NCI-H2081 treated with DMSO at 0.1 percent for 48 hours (cell line): ENCODE measurements around the gene ANKRD29.
"Not testable (repeated sequence)": the region's sequence is repeated elsewhere in the genome, so short reads cannot be mapped to it uniquely, and the experiment has no call there.

Source experiments
- DNase-seq: peaks from one replicate; lab custom pipeline; 2025; lab: John Stamatoyannopoulos, UW

The ANKRD29 gene

GRCh38 chr18:23645568-23646175 is 17.0 kb downstream of the ANKRD29 start:
- no peak for DNase-seq

- DNase-seq, result no peak
Measured at GRCh38 chr18:23643815-23644490, 18.8 kb downstream of the ANKRD29 start.

GRCh38 chr18:23641937-23642666 is 20.6 kb downstream of the ANKRD29 start:
- no peak for DNase-seq

GRCh38 chr18:23641143-23641720 is 21.5 kb downstream of the ANKRD29 start:
- no peak for DNase-seq

GRCh38 chr18:23640052-23640451 is 22.7 kb downstream of the ANKRD29 start:
- no peak for DNase-seq

GRCh38 chr18:23636433-23636832 is 26.3 kb downstream of the ANKRD29 start:
- DNase-seq, result not testable (repeated sequence)

GRCh38 chr18:23636071-23636399 is 26.7 kb downstream of the ANKRD29 start:
- DNase-seq, result no peak

- DNase-seq, result no peak
Measured at GRCh38 chr18:23635283-23636070, 27.2 kb downstream of the ANKRD29 start.

GRCh38 chr18:23634692-23635091 is 28.0 kb downstream of the ANKRD29 start:
- no peak for DNase-seq

GRCh38 chr18:23632615-23633014 is 30.1 kb downstream of the ANKRD29 start:
- DNase-seq, result no peak

- DNase-seq, result no peak
Measured at GRCh38 chr18:23631746-23632145, 31.0 kb downstream of the ANKRD29 start.

GRCh38 chr18:23631312-23631711 is 31.4 kb downstream of the ANKRD29 start:
- no peak for DNase-seq

- DNase-seq, result no peak
Measured at GRCh38 chr18:23629444-23629946, 33.2 kb downstream of the ANKRD29 start.

- DNase-seq, result no peak
Measured at GRCh38 chr18:23627970-23628369, 34.7 kb downstream of the ANKRD29 start.

GRCh38 chr18:23627321-23627720 is 35.4 kb downstream of the ANKRD29 start:
- no peak for DNase-seq

- no peak for DNase-seq
Measured at GRCh38 chr18:23626451-23627279, 36.0 kb downstream of the ANKRD29 start.

GRCh38 chr18:23623040-23623439 is 39.7 kb downstream of the ANKRD29 start:
- DNase-seq, result no peak

- DNase-seq, result no peak
Measured at GRCh38 chr18:23619388-23619881, 43.3 kb downstream of the ANKRD29 start.

- no peak for DNase-seq
Measured at GRCh38 chr18:23618862-23619387, 43.8 kb downstream of the ANKRD29 start.

GRCh38 chr18:23617412-23618014 is 45.2 kb downstream of the ANKRD29 start:
- no peak for DNase-seq
